Lung (tissue), 12 donors: ENCODE measurements around the gene PHYHIPL. TPM values are rescaled to one million over a fixed set of nuclear protein-coding genes. Genes with fewer than 3 reads are reported as not detected.
A peak's percentile ranks its signal among the peaks of the same experiment; 100 is the strongest.

Experiments
- ATAC-seq: fragments of 200-7000 bp; cut with Tn5 transposase; one replicate; pipeline ENCODE4 v1.9.1; 2020; ENCODE audit warnings: moderate number of reproducible peaks; ENCODE audit not compliant: insufficient read depth, low FRiP score
- DNase-seq, 3 donors: peaks; one replicate each; pipeline ENCODE4 v3.0.0-alpha.2; 2013 to 2017
- H3K27ac ChIP-seq, 2 donors: one replicate each; pipeline ENCODE4 v1.5.1; 2013; ENCODE audit warnings: mild to moderate bottlenecking in 2 of 2, moderate library complexity in 2 of 2, control low read depth in 1 of 2, inconsistent platforms in 1 of 2, low read depth in 1 of 2, low read length in 1 of 2
- H3K27me3 ChIP-seq, 3 donors: one replicate each; pipeline ENCODE4 v1.5.1; 2013; ENCODE audit warnings: low read length in 2 of 3; ENCODE audit not compliant: control insufficient read depth in 3 of 3, insufficient read depth in 3 of 3
- H3K36me3 ChIP-seq, 4 donors: one replicate each; pipeline ENCODE4 v1.5.1; 2013; ENCODE audit warnings: low read length in 4 of 4, mild to moderate bottlenecking in 1 of 4, moderate library complexity in 1 of 4; ENCODE audit not compliant: control insufficient read depth in 4 of 4, insufficient read depth in 4 of 4
- H3K4me1 ChIP-seq, 5 donors: one replicate each; pipeline ENCODE4 v1.5.1; 2013; ENCODE audit warnings: low read length in 5 of 5, mild to moderate bottlenecking in 2 of 5, moderate library complexity in 1 of 5; ENCODE audit not compliant: control insufficient read depth in 5 of 5, insufficient read depth in 5 of 5
- H3K4me3 ChIP-seq: one replicate; pipeline ENCODE4 v1.5.1; 2013; ENCODE audit warnings: mild to moderate bottlenecking, control low read depth, moderate library complexity
- H3K9ac ChIP-seq, 2 donors: one replicate each; pipeline ENCODE4 v1.5.1; 2013; ENCODE audit warnings: low read length in 2 of 2, control low read depth in 1 of 2; ENCODE audit not compliant: insufficient read depth in 1 of 2
- H3K9me3 ChIP-seq, 4 donors: one replicate each; pipeline ENCODE4 v1.5.1; 2013; ENCODE audit warnings: low read length in 3 of 4, mild to moderate bottlenecking in 1 of 4, moderate library complexity in 1 of 4; ENCODE audit not compliant: control insufficient read depth in 4 of 4, insufficient read depth in 3 of 4
- CTCF ChIP-seq: IDR thresholded peaks from 2 replicates; pipeline ENCODE4 v1.5.1; 2012; ENCODE audit warnings: mild to moderate bottlenecking; ENCODE audit errors: control extremely low read depth, extremely low read depth
- WGBS, 2 donors: extraction: QIAGEN DNeasy Blood & Tissue Kit; methylation state at CpG; one replicate each; pipeline ENCODE4 v1.1.7; 2013; 5-methylcytosine and 5-hydroxymethylcytosine counted together
- polyA plus RNA-seq, 2 donors: library from polyadenylated mRNA; stranded (reverse); fragments of 200-250 nt; gene quantifications; one replicate each; pipeline ENCODE4 v1.2.1, GENCODE V29; 2013
- total RNA-seq, 2 donors: library from RNA; depleted of rRNA in 1 of 2; stranded (reverse); fragments of >200 nt in 1 of 2; gene quantifications; one replicate each; pipeline ENCODE4 v1.2.1, GENCODE V29; 2014 to 2021
- donor health status: control.
- donor health status: control.
- donor health status: Bipolar disorder and iron deficiency.
- donor health status: healthy.
- donor health status: DM: yes; HTN: yes; CAD: no.

Gene PHYHIPL
- total and polyA plus RNA-seq, 4 donors: 0.02 to 0.25 (median 0.08) TPM

- Histone ChIP-seq H3K9ac (no peak overlapping the region), H3K4me3 (no peak overlapping the region), H3K4me1 (peaks cover 0 to 13% (median 4%) of the 10 kb centered on the region in 5 donors), H3K36me3 (no peaks in the 10 kb centered on the region), H3K27ac (no peak overlapping the region), H3K27me3 (peaks cover 7 to 10% (median 8%) of the 10 kb centered on the region in 3 donors), H3K9me3 (peaks cover 0 to 3% (median 0%) of the 10 kb centered on the region in 4 donors)
- no peak for ATAC-seq
- 68 to 82% methylated on average over 2 of the region's 2 CpGs for WGBS, 2 donors
- TF ChIP-seq CTCF: no peak
- no peak for DNase-seq
Measured at GRCh38 chr10:59179068-59179467, 2.6 kb downstream of the PHYHIPL start.

- Histone ChIP-seq H3K36me3 (no peaks in the 10 kb centered on the region), H3K4me3 (no peak overlapping the region), H3K9ac (no peak overlapping the region), H3K27me3 (peaks cover 2 to 5% (median 4%) of the 10 kb centered on the region in 3 donors), H3K27ac (no peak overlapping the region), H3K4me1 (peaks cover 0 to 12% (median 2%) of the 10 kb centered on the region in 5 donors), H3K9me3 (peaks cover 0 to 2% (median 0%) of the 10 kb centered on the region in 4 donors)
- ATAC-seq: no peak
- 89 to 91% methylated on average over 3 of the region's 3 CpGs for WGBS, 2 donors
- DNase-seq: no peak
- no peak for TF ChIP-seq CTCF
Measured at GRCh38 chr10:59180689-59181270, 4.3 kb downstream of the PHYHIPL start.

GRCh38 chr10:59181668-59182067, 5.2 kb downstream of the PHYHIPL start:
- DNase-seq: peak in 2 of 3 donors; percentile 75 to 83
- WGBS, 2 donors: 20% methylated on average over 2 of the region's 2 CpGs
- peak; percentile 62 for ATAC-seq

More at GRCh38 chr10:59181668-59182067, 5.2 kb downstream of the PHYHIPL start:
- TF ChIP-seq CTCF: no peak
- H3K9ac ChIP-seq: no peak overlapping the region
- no peaks in the 10 kb centered on the region for H3K27me3 ChIP-seq
- H3K4me3 ChIP-seq: no peak overlapping the region
- no peaks in the 10 kb centered on the region for H3K36me3 ChIP-seq
- no peaks in the 10 kb centered on the region for H3K9me3 ChIP-seq
- H3K4me1 ChIP-seq: peaks cover 0 to 5% (median 0%) of the 10 kb centered on the region in 5 donors
- no peak overlapping the region for H3K27ac ChIP-seq
